ENCODE results near the gene CCDC127. TPM values are rescaled to one million over a fixed set of nuclear protein-coding genes. Genes with fewer than 3 reads are reported as not detected.

Gene CCDC127
- total RNA-seq, 1 experiment from 2014 or later: 5.9 TPM

DNA sequence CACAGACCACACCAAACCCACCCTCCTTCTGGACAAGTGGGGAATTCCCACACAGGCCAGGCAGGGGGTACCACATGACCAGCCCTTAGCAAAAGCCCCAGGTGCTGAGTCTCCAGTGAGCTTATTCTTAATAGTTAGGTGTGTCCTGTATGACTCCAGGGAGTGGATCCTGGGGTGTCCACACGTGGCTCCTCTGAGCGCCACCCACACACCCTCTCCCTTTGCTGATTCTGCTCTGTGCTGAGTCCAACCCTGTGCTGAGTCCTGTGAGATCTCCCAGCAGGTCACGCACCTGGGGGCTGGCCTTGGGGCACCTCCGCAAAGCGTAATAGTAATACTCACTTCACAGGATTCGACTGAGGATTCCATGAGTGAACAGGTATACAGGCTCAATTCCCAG, 14.0 kb downstream of the CCDC127 start:
- DNase-seq (ENCODE audit: low spot score): no peak

DNA sequence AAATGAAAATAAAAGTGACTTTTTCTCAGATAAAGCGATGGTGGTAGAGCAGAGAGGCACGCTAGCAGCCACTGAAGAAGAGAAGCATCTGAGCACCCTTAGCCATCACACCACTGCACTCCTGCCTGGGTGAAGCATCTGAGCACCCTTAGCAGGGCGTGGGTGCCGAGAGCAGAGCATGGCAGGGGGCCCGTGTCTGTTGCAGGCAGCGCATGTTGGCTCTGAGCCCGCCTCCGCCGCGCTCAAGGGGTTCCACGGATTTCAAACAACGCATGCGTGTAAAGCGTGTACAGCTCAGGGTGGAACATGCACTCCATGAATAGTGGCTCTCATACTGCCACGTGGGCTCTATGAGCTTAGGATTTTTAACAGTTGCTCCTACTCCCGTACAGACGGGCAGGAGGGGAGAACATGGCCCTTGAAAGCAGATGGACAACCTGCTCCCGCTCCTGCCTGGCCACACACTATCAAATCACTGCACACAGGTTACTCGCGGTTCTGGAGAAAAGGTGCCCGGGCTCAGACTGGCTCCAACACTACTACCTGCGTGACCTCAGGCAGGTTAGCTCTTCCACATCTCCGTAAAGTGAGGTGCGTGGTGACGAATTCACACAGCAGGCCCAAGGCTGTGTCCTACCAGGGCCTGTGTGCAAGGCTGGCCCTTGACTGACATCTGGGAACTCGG, 14.6 kb downstream of the CCDC127 start:
- no peak for DNase-seq (ENCODE audit: low spot score)

GRCh38 chr5:201672-202071, 16.3 kb downstream of the CCDC127 start:
- DNase-seq (ENCODE audit: low spot score): no peak

DNA sequence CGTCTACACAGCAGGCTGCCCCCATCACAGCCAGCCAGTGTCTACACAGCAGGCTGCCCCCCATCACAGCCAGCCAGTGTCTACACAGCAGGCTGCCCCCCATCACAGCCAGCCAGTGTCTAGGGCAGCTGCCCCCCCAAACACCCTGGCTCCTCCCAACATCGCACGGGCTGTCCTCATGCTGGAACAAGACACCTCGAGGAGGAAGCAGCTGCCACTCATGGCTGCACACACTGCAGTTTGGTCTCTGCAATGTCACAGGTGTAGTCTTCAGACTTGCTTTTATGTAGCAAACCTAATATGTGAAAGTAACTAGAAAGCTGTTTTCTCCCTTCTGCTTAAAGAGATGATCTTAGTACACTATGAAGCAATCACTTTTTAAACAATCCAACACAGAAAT, 17.0 kb downstream of the CCDC127 start:
- no peak for DNase-seq (ENCODE audit: low spot score)

- DNase-seq (ENCODE audit: low spot score): no peak
Observed at GRCh38 chr5:199950-200645, 17.9 kb downstream of the CCDC127 start.

DNA sequence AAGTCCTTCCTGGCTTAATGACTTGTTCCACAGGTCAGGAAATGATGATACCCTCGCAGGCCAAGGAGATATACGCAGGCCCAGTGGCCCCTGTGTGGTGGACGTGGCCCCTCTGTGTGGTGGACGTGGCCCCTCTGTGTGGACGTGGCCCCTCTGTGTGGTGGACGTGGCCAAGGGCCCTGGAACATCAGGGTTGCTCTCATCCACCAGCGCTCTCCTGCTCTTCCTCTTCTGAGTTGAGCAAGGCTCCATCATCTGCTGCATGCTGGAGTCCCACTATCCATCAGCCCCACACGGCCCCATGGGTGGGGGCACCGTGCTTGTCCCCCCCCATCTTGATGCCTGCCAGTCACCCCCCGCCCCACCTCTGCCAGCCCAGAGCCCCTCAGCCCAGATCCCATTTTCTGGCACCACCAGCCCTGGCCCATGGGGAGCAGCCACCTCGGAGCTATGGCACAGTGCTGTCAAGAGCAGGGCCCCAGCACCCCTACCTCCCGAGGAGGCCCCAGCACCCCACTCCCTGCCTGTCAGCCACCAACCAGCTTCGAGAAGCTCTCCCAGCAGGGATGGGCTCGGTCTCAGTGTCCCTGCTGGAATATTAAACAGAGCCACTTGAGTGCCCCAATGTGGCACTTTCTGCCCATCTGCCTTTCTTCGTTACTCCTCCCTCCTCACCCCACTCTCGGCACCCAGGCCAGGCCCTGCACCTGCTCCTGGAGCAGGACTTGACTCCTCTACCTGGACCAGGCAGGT, 18.6 kb downstream of the CCDC127 start:
- DNase-seq (ENCODE audit: low spot score): no peak

DNA sequence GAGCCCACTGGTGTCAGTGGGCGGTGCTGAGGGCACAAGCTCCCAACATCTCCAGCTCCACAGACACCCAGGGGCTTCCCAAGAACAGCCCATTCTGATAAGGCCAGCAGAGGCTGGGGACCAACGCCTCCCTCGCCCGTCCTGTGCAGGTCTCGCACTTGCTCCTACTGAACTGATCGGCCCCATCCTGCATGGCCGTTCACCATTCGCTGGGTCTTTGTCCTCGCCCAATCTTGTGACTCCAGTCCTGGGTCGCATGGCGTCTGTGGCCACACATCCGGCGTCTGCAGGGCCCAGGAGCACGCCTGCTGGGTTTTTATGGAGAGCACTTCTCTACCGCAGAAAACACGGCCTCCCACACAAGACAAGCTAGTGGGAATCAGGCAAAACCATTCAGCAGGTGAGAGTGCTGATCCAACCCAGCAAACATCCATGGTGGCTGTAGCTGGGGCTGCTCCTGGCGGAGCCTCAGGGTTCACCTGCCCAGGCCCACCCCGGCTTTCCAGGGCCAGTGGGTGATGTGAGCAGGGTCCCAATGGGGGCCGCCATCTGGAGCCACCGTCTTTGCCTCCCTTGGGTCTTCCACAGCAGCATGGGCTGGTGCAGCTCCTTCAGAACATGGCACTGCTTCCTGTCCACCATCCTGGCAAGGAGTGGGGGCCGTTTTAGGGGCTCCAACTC, 19.3 kb downstream of the CCDC127 start:
- no peak for DNase-seq (ENCODE audit: low spot score)

- no peak for DNase-seq (ENCODE audit: low spot score)
Observed at GRCh38 chr5:197892-198489, 20.0 kb downstream of the CCDC127 start.

- DNase-seq (ENCODE audit: low spot score): peak; percentile 64
Observed at GRCh38 chr5:197031-197430, 20.9 kb downstream of the CCDC127 start.

DNA sequence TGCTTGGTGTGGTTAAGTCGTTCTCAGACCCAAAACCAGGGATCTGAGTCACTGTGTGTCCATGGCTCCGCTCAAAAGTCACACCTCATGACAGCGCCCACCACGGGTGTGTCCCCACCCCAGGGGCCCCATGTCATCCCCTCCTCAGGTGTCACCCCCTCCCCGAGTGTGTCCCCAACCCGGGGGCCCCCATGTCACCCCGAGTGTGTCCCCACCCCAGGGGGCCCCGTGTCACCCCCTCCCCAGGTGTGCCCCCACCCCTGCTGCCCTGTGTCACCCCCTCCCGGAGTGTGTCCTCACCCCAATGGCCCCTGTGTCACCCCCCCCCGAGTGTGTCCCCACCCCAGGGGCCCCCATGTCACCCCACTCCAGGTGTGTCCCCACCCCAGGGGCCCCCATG, 21.6 kb downstream of the CCDC127 start:
- DNase-seq (ENCODE audit: low spot score): no peak

GRCh38 chr5:195401-196160, 22.4 kb downstream of the CCDC127 start:
- DNase-seq (ENCODE audit: low spot score): no peak

DNA sequence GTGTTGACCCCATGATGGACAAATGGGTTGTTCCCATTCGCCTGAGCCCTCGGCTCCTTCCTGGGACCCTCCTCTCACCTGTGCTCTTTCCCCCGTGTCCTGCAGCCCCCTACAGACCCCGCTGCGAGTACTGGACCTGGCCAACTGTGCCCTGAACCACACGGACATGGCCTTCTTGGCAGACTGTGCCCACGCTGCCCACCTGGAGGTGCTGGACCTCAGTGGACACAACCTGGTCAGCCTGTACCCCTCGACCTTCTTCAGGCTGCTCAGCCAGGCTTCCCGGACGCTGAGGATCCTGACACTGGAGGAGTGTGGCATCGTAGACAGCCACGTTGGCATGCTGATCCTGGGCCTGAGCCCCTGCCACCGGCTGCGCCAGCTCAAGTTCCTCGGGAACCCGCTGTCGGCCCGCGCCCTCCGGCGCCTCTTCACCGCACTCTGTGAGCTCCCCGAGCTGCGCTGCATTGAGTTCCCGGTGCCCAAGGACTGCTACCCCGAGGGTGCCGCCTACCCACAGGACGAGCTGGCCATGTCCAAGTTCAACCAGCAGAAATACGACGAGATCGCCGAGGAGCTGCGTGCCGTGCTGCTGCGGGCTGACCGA, 23.2 kb downstream of the CCDC127 start:
- no peak for DNase-seq (ENCODE audit: low spot score)

DNA sequence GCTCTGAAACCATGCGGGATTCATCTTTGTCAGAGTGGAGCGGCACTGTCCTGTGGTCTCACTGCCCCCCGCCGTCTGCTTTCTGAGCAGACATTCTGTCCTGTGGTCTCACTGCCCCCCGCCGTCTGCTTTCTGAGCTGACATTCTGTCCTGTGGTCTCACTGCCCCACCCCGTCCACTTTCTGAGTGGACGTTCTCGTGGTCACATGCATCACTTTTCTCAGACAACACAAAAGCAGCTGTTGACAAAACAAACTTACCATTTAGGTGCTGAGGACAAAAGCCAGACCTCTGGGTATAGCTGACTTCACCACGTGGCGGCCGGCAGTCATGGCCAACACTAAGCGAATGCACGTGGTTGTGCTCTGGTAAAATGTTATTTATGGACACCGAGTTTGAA, 23.9 kb downstream of the CCDC127 start:
- no peak for DNase-seq (ENCODE audit: low spot score)

GRCh38 chr5:192970-193831, 24.8 kb downstream of the CCDC127 start:
- no peak for DNase-seq (ENCODE audit: low spot score)

- DNase-seq (ENCODE audit: low spot score): no peak
Observed at GRCh38 chr5:192691-192969, 25.3 kb downstream of the CCDC127 start.

- no peak for DNase-seq (ENCODE audit: low spot score)
Observed at GRCh38 chr5:191949-192690, 25.8 kb downstream of the CCDC127 start.

DNA sequence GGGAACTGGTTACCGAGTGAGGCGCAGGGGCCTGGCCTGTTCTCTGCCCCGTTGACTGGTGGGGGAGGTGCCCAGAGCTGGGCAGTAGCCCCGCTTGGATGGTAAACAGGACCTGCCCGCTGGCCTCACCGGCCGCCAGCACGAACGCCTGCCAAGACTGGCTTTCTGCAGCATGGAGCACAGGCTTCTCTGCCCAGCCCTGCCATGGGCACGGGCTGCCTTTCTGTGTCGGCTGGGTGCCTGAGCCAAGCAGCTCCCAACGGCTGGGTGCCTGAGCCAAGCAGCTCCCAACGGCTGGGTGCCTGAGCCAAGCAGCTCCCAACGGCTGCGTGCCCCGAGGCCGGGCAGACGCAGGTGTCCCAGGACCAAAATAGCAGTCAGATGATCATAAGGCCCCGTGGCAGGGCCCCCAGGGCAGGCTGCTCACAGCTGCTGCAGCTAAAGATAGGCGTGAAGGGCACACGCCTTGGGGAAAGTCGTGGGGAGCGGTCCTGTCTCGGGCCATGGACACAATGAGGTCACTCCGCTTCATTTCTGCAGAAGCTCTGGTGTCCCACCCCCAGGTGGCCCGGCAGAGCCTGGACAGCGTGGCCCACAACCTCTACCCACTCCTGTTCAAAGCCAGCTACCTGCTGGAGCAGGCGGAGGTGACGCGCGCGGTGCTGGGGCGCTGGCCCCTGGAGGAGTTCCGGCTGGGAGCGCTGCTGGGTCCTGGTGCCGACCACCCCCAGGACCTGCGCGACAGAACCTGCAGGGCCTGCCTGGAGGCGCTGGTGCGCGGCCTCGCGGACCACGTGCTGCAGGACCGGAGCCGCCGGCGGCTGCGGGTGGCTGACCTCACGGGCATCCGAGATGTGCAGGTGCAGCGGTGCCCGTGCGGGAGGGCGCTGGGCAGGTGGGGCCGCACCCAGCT, 26.7 kb downstream of the CCDC127 start, which contains the start of gene LRRC14B:
Gene LRRC14B (plus strand): TSS at position 460 of the 913 bp plus-strand sequence. CDS start 44 bp downstream, at position 504.
- no peak for DNase-seq (ENCODE audit: low spot score)

Measured in HT-29 (cell line).